ENCODE data around the gene BTG1. TPM values are rescaled to one million over a fixed set of nuclear protein-coding genes. Genes with fewer than 3 reads are reported as not detected.

Gene BTG1
- total RNA-seq, 1 experiment from 2014 or later: 32.7 TPM

DNA sequence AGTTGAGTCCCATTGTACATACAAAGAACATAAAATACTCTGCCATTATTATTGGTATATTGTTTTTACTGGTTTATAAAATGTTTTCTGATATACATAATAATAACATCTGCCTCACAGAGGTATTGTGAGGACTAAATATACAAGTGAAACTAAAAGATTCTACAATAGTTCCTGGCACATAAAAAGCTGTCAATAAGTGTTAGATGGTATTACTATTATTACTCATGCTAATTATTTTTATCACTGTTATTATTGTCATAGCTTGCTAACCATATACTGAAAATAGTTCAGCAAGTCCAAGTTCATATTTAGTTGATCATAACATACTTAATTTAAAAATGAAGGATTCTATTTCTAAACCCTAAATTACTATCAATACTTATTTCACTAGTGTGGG lies 34.4 kb downstream of the BTG1 start:
- Histone ChIP-seq H3K23ac (ENCODE audit: insufficient read length, low read depth, low read length) (no peak overlapping the region), H4K91ac (ENCODE audit: insufficient read length, low read depth, low read length) (no peak overlapping the region), H2BK20ac (ENCODE audit: low read depth, low read length, poor library complexity, severe bottlenecking) (no peak overlapping the region), H2BK120ac (ENCODE audit: low read depth, low read length, poor library complexity, severe bottlenecking) (no peak overlapping the region), H3K9ac (ENCODE audit: extremely low read depth, insufficient read length, low read length) (no peak overlapping the region), H2BK5ac (ENCODE audit: insufficient read length, low read length) (no peak overlapping the region), H3K23me2 (ENCODE audit: insufficient read length, low read depth, low read length, poor library complexity, severe bottlenecking) (no peaks in the 10 kb centered on the region), H4K8ac (replicated peaks; ENCODE audit: insufficient read length, low read depth, low read length) (no peak overlapping the region), H3K18ac (ENCODE audit: insufficient read length, low read depth, low read length) (no peak overlapping the region), H3K79me2 (ENCODE audit: insufficient read depth, low read length) (no peaks in the 10 kb centered on the region), H3K79me1 (ENCODE audit: insufficient read depth, low read depth, low read length, poor library complexity, severe bottlenecking) (no peaks in the 10 kb centered on the region), H3K9me3 (ENCODE audit: control insufficient read depth, low read depth, low read length) (no peaks in the 10 kb centered on the region), H2AFZ (ENCODE audit: low read length) (no peak overlapping the region), H2BK12ac (ENCODE audit: insufficient read length, low read depth, low read length) (no peak overlapping the region), H4K5ac (ENCODE audit: insufficient read length, low read depth, low read length) (no peak overlapping the region), H2AK5ac (ENCODE audit: insufficient read length, low read length) (no peak overlapping the region), H3T11ph (ENCODE audit: low read length) (no peak overlapping the region), H3K4me2 (ENCODE audit: insufficient read depth, insufficient read length, low read length) (no peak overlapping the region), H3K14ac (ENCODE audit: insufficient read depth, low read length) (no peak overlapping the region), H3K56ac (ENCODE audit: insufficient read length, low read depth, low read length) (no peak overlapping the region), H3K27ac (ENCODE audit: insufficient read length, low read depth, low read length) (no peak overlapping the region), H4K20me1 (ENCODE audit: control insufficient read depth, insufficient read depth, insufficient read length) (no peaks in the 10 kb centered on the region), H2BK15ac (ENCODE audit: low read depth, low read length) (no peak overlapping the region), H3K4me1 (ENCODE audit: insufficient read depth, low read length) (peaks cover 7% of the 10 kb centered on the region; the same call in 1 of the 2 replicates), H3K27me3 (ENCODE audit: insufficient read depth, low read length) (no peaks in the 10 kb centered on the region), H3K4ac (ENCODE audit: low read depth, low read length) (no peak overlapping the region)
- TF ChIP-seq, protein P1, sequence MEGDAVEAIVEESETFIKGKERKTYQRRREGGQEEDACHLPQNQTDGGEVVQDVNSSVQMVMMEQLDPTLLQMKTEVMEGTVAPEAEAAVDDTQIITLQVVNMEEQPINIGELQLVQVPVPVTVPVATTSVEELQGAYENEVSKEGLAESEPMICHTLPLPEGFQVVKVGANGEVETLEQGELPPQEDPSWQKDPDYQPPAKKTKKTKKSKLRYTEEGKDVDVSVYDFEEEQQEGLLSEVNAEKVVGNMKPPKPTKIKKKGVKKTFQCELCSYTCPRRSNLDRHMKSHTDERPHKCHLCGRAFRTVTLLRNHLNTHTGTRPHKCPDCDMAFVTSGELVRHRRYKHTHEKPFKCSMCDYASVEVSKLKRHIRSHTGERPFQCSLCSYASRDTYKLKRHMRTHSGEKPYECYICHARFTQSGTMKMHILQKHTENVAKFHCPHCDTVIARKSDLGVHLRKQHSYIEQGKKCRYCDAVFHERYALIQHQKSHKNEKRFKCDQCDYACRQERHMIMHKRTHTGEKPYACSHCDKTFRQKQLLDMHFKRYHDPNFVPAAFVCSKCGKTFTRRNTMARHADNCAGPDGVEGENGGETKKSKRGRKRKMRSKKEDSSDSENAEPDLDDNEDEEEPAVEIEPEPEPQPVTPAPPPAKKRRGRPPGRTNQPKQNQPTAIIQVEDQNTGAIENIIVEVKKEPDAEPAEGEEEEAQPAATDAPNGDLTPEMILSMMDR (conservative IDR thresholded peaks at IDR 0.05): no peak
- Mint-ChIP-seq H3K4me3 (no peak overlapping the region), H3K27ac (no peak overlapping the region), H3K36me3 (ENCODE audit: insufficient read depth in 1 of 3, low read depth in 3 of 3) (no peaks in the 10 kb centered on the region), H3K9me3 (no peaks in the 10 kb centered on the region; a peak in 1 of 5 replicates), H3K27me3 (ENCODE audit: low read depth) (no peaks in the 10 kb centered on the region), H3K4me1 (peaks cover 45 to 46% of the 10 kb centered on the region in 2 experiments)
- DNase-seq: no peak
